ENCODE data around the gene DRAXIN.

- TF ChIP-seq CTCF (conservative IDR thresholded peaks at IDR 0.05; ENCODE audit: low read depth, low read length) (no peak), EZH2 (IDR thresholded peaks at IDR 0.05; ENCODE audit: borderline replicate concordance, low read depth, low read length, poor library complexity, severe bottlenecking) (no peak)
These were observed 33.9 kb upstream of the DRAXIN start for GRCh38 chr1:11657654-11658053.
